NCI-H146 treated with DMSO at 0.1 percent for 48 hours (cell line): Measurements from ENCODE around the gene RASL10A.

Experiments
- DNase-seq: peaks from one replicate; lab custom pipeline; 2025; ENCODE audit not compliant: unreplicated experiment; lab: John Stamatoyannopoulos, UW

The RASL10A gene

GRCh38 chr22:29339381-29340235, 24.1 kb upstream of the RASL10A start:
- DNase-seq: no peak

- DNase-seq: no peak
Measured at GRCh38 chr22:29338398-29338797, 22.9 kb upstream of the RASL10A start.

- no peak for DNase-seq
Measured at GRCh38 chr22:29337631-29338284, 22.3 kb upstream of the RASL10A start.

GRCh38 chr22:29336751-29337490, 21.4 kb upstream of the RASL10A start:
- DNase-seq: no peak

- no peak for DNase-seq
Measured at GRCh38 chr22:29335656-29336055, 20.2 kb upstream of the RASL10A start.

GRCh38 chr22:29334696-29335344, 19.3 kb upstream of the RASL10A start:
- no peak for DNase-seq

- DNase-seq: no peak
Measured at GRCh38 chr22:29334148-29334547, 18.7 kb upstream of the RASL10A start.

GRCh38 chr22:29332886-29333496, 17.5 kb upstream of the RASL10A start:
- DNase-seq: no peak

- DNase-seq: no peak
Measured at GRCh38 chr22:29331658-29332300, 16.3 kb upstream of the RASL10A start.

- DNase-seq: no peak
Measured at GRCh38 chr22:29331213-29331612, 15.7 kb upstream of the RASL10A start.

GRCh38 chr22:29330753-29331152, 15.3 kb upstream of the RASL10A start:
- peak; percentile 78 for DNase-seq

GRCh38 chr22:29330291-29330690, 14.8 kb upstream of the RASL10A start:
- DNase-seq: no peak

- DNase-seq: no peak
Measured at GRCh38 chr22:29329581-29329980, 14.1 kb upstream of the RASL10A start.

GRCh38 chr22:29328566-29329500, 13.3 kb upstream of the RASL10A start:
- DNase-seq: no peak

- DNase-seq: no peak
Measured at GRCh38 chr22:29328055-29328454, 12.6 kb upstream of the RASL10A start.

GRCh38 chr22:29327089-29327764, 11.7 kb upstream of the RASL10A start:
- no peak for DNase-seq

- no peak for DNase-seq
Measured at GRCh38 chr22:29326481-29326880, 11.0 kb upstream of the RASL10A start.

- DNase-seq: no peak
Measured at GRCh38 chr22:29325785-29326315, 10.4 kb upstream of the RASL10A start.
